Vagina (tissue), 2 donors: Measurements from ENCODE around the gene URB2. TPM values are rescaled to one million over a fixed set of nuclear protein-coding genes. Genes with fewer than 3 reads are reported as not detected.

Source experiments
- DNase-seq, 2 donors: peaks; one replicate each; pipeline ENCODE4 v3.0.0-alpha.2; 2017; ENCODE audit errors: extremely low spot score in 2 of 2
- H3K27ac ChIP-seq: fragments of 200-600 bp; sonication (generic); one replicate; pipeline ENCODE4 v1.5.1; 2019
- H3K27me3 ChIP-seq: fragments of 200-600 bp; sonication (generic); one replicate; pipeline ENCODE4 v1.5.1; 2019
- H3K36me3 ChIP-seq, 2 donors: fragments of 200-600 bp; sonication (generic); one replicate each; pipeline ENCODE4 v1.5.1; 2017 to 2019
- H3K4me1 ChIP-seq: fragments of 200-600 bp; sonication (generic); one replicate; pipeline ENCODE4 v1.5.1; 2019
- H3K4me3 ChIP-seq, 2 donors: fragments of 200-600 bp; sonication (generic); 1 replicate in 1 of 2; 2 replicates in 1 of 2; pipeline ENCODE4 v1.5.1; 2016 to 2019
- H3K9me3 ChIP-seq: fragments of 200-600 bp; sonication (generic); one replicate; pipeline ENCODE4 v1.5.1; 2019
- POLR2A ChIP-seq, 2 donors: fragments of 450-650 bp; IDR thresholded peaks; one replicate each; pipeline ENCODE4 v1.6.1; 2017; ENCODE audit warnings: antibody characterized with exemption in 2 of 2, mild to moderate bottlenecking in 2 of 2, moderate library complexity in 2 of 2
- POLR2AphosphoS5 ChIP-seq, 2 donors: sonication (generic); formaldehyde crosslinking; IDR thresholded peaks; one replicate each; pipeline ENCODE4 v1.9.0; 2017; ENCODE audit warnings: antibody characterized with exemption in 2 of 2, mild to moderate bottlenecking in 2 of 2, low read depth in 1 of 2; ENCODE audit not compliant: insufficient read depth in 1 of 2
- intact Hi-C: fragments of 100-400 bp; cut with DNase I; formaldehyde crosslinking; loops from one replicate; pipeline ENCODE4 v1.15.1; 2023
- total RNA-seq: library from RNA; depleted of rRNA; stranded (reverse); fragments of >200 nt; gene quantifications from one replicate; pipeline ENCODE4 v1.2.3, GENCODE V29; 2016
- TF ChIP-seq, protein P1 (sequence below), 3 experiments: fragments of 450-650 bp in 2 of 3; fragments of 200-600 bp in 1 of 3; sonication (generic) in 1 of 3; IDR thresholded peaks; one replicate each; pipeline ENCODE4 v1.5.1; 2017 to 2019; ENCODE audit warnings: antibody characterized with exemption in 3 of 3, mild to moderate bottlenecking in 2 of 3, moderate library complexity in 2 of 3

Gene URB2
- total RNA-seq, 1 donor from 2014 or later = 9.3 TPM

DNA sequence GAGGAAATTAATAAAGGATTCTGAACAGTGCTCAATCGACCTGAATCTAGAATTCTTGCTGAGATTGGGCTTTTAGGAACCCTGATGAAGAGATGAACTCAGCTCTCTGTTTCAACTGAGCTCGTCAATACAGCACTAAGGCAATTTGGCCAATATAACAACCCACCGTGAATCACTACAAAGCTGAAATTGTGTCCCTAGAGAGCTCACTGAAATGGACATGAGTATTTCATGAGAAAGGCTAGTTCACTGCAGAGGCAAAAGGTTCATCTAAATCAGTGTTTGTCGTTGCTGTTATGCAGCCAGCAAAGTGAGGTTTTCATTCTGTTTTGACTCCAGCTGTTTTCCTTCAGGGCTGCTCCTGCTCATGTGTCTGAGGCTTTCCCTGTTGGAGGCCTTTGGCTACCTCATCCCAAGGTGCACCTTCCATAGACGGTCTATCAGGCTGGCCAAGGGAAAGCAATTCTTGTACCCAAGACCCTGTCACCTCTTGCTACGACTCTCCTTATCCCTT, 83.5 kb downstream of the URB2 start:
- Histone ChIP-seq H3K27ac (no peak overlapping the region), H3K36me3 (no peaks in the 10 kb centered on the region), H3K4me3 (no peak overlapping the region), H3K27me3 (no peaks in the 10 kb centered on the region), H3K9me3 (peaks cover 2% of the 10 kb centered on the region), H3K4me1 (no peaks in the 10 kb centered on the region)
- no peak for DNase-seq
- intact Hi-C loops = loop anchor here (5.0 kb wide), 1 partner anchor 557 kb away; no protein-coding TSS in a partner anchor
- TF ChIP-seq POLR2AphosphoS5 (IDR thresholded peaks at IDR 0.05; ENCODE audit: insufficient read depth in 1 of 2, low read depth in 1 of 2) = no peak
- TF ChIP-seq POLR2A (IDR thresholded peaks at IDR 0.05) = no peak
- TF ChIP-seq, protein P1, sequence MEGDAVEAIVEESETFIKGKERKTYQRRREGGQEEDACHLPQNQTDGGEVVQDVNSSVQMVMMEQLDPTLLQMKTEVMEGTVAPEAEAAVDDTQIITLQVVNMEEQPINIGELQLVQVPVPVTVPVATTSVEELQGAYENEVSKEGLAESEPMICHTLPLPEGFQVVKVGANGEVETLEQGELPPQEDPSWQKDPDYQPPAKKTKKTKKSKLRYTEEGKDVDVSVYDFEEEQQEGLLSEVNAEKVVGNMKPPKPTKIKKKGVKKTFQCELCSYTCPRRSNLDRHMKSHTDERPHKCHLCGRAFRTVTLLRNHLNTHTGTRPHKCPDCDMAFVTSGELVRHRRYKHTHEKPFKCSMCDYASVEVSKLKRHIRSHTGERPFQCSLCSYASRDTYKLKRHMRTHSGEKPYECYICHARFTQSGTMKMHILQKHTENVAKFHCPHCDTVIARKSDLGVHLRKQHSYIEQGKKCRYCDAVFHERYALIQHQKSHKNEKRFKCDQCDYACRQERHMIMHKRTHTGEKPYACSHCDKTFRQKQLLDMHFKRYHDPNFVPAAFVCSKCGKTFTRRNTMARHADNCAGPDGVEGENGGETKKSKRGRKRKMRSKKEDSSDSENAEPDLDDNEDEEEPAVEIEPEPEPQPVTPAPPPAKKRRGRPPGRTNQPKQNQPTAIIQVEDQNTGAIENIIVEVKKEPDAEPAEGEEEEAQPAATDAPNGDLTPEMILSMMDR (IDR thresholded peaks at IDR 0.05) = no peak

Other genes with a start within 250 kb of the URB2 start
- gene ACTA1, start 192.2 kb upstream of the URB2 start, total RNA-seq = not detected
- 38.3 TPM for gene NUP133, start 117.9 kb upstream of the URB2 start, total RNA-seq
- gene ABCB10, start 67.5 kb upstream of the URB2 start, total RNA-seq = 12.5 TPM
- 12.5 TPM for gene TAF5L, start 125 bp upstream of the URB2 start, total RNA-seq